HG03095 (cell line): ENCODE data around the gene HSD11B1.

Experiments used
- ATAC-seq: cut with Tn5 transposase; IDR thresholded peaks from one replicate; pipeline ENCODE4 v1.9.1; 2021; ENCODE audit warnings: moderate library complexity; ENCODE audit not compliant: unreplicated experiment

Gene HSD11B1

GRCh38 chr1:209704584-209704983, at the start of gene HSD11B1:
Gene HSD11B1, plus strand, starts transcription at chr1:209704846. Its CDS starts 97 bp downstream, at chr1:209704943.
- ATAC-seq, result no peak

GRCh38 chr1:209655411-209656231, 49.0 kb upstream of the HSD11B1 start:
- no peak for ATAC-seq

DNA sequence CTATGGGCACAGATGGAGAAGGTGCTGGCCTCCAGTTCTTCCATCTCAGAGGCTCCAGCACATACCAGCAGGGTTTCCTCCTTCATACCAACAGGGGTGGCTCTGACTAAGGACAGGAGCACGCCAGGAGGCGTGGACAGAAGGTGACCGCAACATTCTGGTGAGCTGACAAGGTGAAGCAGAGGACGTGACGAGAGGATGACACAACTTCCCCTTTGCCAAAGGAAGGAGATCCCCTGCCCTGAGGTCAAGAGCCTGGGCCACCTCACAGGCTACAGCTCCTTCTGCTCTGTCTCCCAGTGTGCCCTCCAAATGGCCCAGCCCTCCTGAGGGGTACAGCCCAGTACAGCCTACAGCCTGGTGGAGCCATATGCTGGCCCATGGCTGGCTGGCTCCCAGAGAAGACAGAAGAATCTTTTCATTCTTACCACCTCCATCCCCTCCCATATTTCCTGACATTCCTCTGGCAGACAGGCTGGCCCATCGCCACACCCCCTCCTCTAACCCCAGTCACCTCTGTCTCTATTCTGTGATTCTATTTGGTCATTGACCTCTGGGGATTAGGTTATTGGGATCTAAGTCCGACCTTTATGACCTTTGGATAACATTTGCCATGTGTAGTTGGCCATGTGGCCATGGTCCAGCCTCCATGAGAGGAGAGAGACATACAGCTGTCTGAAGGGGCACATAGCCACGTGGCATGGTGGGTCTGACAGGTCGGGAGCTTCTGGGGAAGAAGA, 47.3 kb upstream of the HSD11B1 start:
- ATAC-seq, result no peak

GRCh38 chr1:209657918-209658317, 46.7 kb upstream of the HSD11B1 start:
- ATAC-seq, result no peak

- ATAC-seq, result peak; percentile 62
These were observed 44.7 kb upstream of the HSD11B1 start for GRCh38 chr1:209659909-209660308.

DNA sequence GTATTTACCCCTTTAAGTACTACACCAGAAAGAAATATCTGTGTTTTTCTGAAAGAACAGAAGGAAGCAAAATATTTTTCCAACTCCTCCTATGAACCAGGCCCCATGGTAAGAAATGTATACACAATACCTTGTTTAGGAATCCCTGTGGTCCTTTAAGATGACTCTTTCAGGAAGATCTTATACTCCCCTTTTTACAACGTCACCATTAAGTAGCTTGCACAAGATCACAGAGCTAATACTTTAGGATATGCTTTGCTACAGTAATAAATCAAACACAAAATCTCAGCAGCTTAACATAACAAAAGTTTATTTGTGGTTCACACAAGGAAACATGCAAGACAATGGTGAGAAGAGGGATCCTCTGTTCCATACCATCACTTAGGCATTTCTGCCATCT, 43.6 kb upstream of the HSD11B1 start:
- ATAC-seq, result no peak

GRCh38 chr1:209662879-209663327, 41.7 kb upstream of the HSD11B1 start:
- no peak for ATAC-seq

GRCh38 chr1:209667103-209667502, 37.5 kb upstream of the HSD11B1 start:
- no peak for ATAC-seq

DNA sequence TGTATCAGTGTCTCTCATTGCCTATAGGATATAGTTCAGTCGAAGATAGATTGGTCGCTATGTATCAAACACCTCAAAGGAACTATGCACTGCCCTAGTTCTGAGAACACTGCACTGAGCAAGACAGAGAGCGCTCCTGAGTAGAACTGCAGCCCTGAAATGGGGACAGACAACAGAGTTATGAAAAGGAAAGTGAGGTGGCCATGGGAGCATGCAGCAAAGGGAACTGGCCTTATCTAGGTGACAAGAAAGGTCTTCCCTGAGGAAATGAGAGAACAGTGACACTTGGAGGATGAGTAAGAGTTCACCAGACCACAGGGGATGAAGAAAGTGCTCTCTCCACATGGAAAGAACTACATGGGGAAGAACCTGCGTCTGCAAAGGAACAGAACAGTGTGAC, 36.9 kb upstream of the HSD11B1 start:
- ATAC-seq, result no peak

- no peak for ATAC-seq
These were observed 34.1 kb upstream of the HSD11B1 start for GRCh38 chr1:209670441-209671082.

- peak; percentile 95 for ATAC-seq
These were observed 31.7 kb upstream of the HSD11B1 start for GRCh38 chr1:209672705-209673630.

- no peak for ATAC-seq
These were observed 30.8 kb upstream of the HSD11B1 start for GRCh38 chr1:209673631-209674417.

- no peak for ATAC-seq
These were observed 29.6 kb upstream of the HSD11B1 start, which contains the start of gene G0S2 for GRCh38 chr1:209674957-209675564. Gene G0S2, plus strand, starts transcription at chr1:209675412. Its CDS starts 273 bp downstream, at chr1:209675685.

DNA sequence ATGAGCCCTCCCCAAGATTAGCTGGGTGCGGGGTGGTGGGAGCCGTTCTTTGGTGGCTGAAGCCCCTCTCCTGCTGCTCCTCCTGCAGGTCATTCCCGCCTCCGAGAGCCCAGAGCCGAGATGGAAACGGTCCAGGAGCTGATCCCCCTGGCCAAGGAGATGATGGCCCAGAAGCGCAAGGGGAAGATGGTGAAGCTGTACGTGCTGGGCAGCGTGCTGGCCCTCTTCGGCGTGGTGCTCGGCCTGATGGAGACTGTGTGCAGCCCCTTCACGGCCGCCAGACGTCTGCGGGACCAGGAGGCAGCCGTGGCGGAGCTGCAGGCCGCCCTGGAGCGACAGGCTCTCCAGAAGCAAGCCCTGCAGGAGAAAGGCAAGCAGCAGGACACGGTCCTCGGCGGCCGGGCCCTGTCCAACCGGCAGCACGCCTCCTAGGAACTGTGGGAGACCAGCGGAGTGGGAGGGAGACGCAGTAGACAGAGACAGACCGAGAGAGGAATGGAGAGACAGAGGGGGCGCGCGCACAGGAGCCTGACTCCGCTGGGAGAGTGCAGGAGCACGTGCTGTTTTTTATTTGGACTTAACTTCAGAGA, 29.0 kb upstream of the HSD11B1 start:
- no peak for ATAC-seq

DNA sequence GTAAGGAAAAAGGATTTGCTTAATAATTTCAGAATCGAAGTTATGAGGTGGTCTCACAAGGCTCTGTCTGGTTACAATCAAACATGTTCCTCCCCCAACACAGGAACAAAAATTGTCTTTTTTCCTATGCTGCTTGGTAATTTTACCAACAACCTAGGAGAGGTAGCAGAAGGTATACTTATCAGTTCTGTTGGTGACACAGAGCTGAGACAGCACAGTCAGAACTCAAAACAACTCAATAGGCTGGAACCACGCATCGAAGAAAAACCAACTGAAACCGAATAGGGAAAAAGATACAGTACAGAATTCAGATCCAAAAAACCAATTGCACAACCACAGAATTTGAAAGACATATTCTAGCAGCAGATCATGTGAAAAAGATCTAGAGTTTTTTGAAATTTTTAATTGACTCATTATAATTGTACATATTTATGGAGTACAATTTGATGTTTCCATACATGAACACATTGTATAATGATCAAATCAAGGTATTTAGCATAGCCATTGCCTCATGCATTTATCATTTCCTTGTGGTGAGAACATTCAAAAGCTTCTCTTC, 25.6 kb upstream of the HSD11B1 start:
- ATAC-seq, result no peak

GRCh38 chr1:209685821-209686220, 18.8 kb upstream of the HSD11B1 start:
- ATAC-seq, result no peak

DNA sequence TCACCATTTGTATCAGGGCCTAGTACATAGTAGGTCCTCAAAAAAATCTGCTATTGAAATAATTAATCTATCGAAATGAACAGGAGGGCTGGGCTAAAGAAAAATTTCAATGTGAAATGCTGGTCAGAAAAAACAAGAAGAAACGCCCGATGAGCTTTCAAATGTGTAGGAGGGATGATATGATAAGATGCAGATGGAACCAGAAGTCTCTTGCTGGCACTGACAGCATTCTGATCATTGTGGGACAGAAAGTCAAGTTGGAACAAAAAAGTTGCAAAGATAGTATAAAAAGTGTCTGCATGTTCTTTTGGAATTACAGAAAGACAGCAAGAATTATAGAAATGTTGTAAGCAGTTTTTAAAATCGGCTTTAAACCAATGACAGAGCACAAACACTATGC, 18.3 kb upstream of the HSD11B1 start:
- ATAC-seq, result no peak

GRCh38 chr1:209688746-209689234, 15.9 kb upstream of the HSD11B1 start:
- ATAC-seq, result no peak
